A549 (cell line): Measurements from ENCODE around the gene EPB41L4A. TPM values are rescaled to one million over a fixed set of nuclear protein-coding genes. Genes with fewer than 3 reads are reported as not detected.

Source experiments
- ATAC-seq, 2 experiments: fragments of 200-7000 bp in 1 of 2; fragments of >200 bp in 1 of 2; cut with Nextera tagmentation in 1 of 2; cut with Tn5 transposase in 1 of 2; 3 replicates each; pipeline versions ENCODE4 v1.8.0 to v1.9.1; 2018 to 2020; ENCODE audit warnings: mild to moderate bottlenecking in 1 of 2, moderate library complexity in 1 of 2
- CTCF ChIA-PET: fragments of 300-600 bp; sonication (Branson Sonifier 250); formaldehyde crosslinking; extraction: SDS; loops from one replicate; lab custom pipeline; 2021; ENCODE audit warnings: antibody characterized with exemption, inconsistent platforms; lab: Yijun Ruan, JAX
- POLR2A ChIA-PET: fragments of 350-600 bp; formaldehyde crosslinking; extraction: SDS; loops from one replicate; lab custom pipeline; 2021; ENCODE audit warnings: antibody characterized with exemption, inconsistent platforms; lab: Yijun Ruan, JAX
- DNase-seq, 2 experiments: peaks; one replicate each; pipeline versions ENCODE4 v3.0.0 to v3.0.0-alpha.2; 2011 to 2016; ENCODE audit warnings: low read depth in 1 of 2, low spot score in 1 of 2
- FAIRE-seq: peaks from 2 replicates; lab custom pipeline; 2011; peaks lifted over from hg19 to GRCh38; lab: Jason Lieb, UNC
- H3K27ac ChIP-seq, 2 experiments: fragments of >200 bp; sonication (Bioruptor Twin); formaldehyde crosslinking; 3 replicates each; pipeline ENCODE4 v1.5.1; 2016 to 2017
- H3K4me1 ChIP-seq: fragments of >200 bp; sonication (Bioruptor Twin); formaldehyde crosslinking; 3 replicates; pipeline ENCODE4 v1.6.1; 2016
- H3K4me2 ChIP-seq: fragments of >200 bp; sonication (Bioruptor Twin); formaldehyde crosslinking; 3 replicates; pipeline ENCODE4 v1.6.1; 2016
- H3K4me3 ChIP-seq: fragments of >200 bp; sonication (Bioruptor Twin); formaldehyde crosslinking; 3 replicates; pipeline ENCODE4 v1.5.1; 2016
- H3K9me3 ChIP-seq: fragments of >200 bp; sonication (Bioruptor Twin); formaldehyde crosslinking; 3 replicates; pipeline ENCODE4 v1.6.1; 2016
- CEBPB ChIP-seq, 2 experiments: fragments of >200 bp in 1 of 2; sonication (Bioruptor Twin) in 1 of 2; formaldehyde crosslinking in 1 of 2; IDR thresholded peaks; 2 replicates each; pipeline ENCODE4 v1.6.1; 2012 to 2016
- CHD2 ChIP-seq: fragments of 150-350 bp; IDR thresholded peaks from 2 replicates; pipeline ENCODE4 v1.6.1; 2014; ENCODE audit warnings: low read length; ENCODE audit not compliant: partially characterized antibody
- CHD4 ChIP-seq: fragments of 200-600 bp; sonication (generic); IDR thresholded peaks from 2 replicates; pipeline ENCODE4 v1.6.1; 2016; ENCODE audit warnings: antibody characterized with exemption, mild to moderate bottlenecking, borderline replicate concordance
- EHMT2 ChIP-seq: fragments of 200-600 bp; sonication (generic); IDR thresholded peaks from 2 replicates; pipeline ENCODE4 v1.6.1; 2016; ENCODE audit warnings: antibody characterized with exemption, low read depth, mild to moderate bottlenecking, moderate library complexity
- EP300 ChIP-seq, 2 experiments: fragments of >200 bp; sonication (Bioruptor Twin); formaldehyde crosslinking; IDR thresholded peaks; 2 replicates in 1 of 2; 3 replicates in 1 of 2; pipeline ENCODE4 v1.6.1; 2016 to 2017
- ESRRA ChIP-seq: fragments of 150-350 bp; IDR thresholded peaks from 2 replicates; pipeline ENCODE4 v1.6.1; 2014; ENCODE audit warnings: mild to moderate bottlenecking, low read length, borderline replicate concordance
- FOSL2 ChIP-seq, 2 experiments: fragments of 450-650 bp in 1 of 2; fragments of >200 bp in 1 of 2; sonication (Bioruptor Twin) in 1 of 2; formaldehyde crosslinking; IDR thresholded peaks; 2 replicates each; pipeline versions ENCODE4 v1.5.0 to v1.6.1; 2016 to 2020; ENCODE audit warnings: mild to moderate bottlenecking in 1 of 2, moderate library complexity in 1 of 2
- HDAC2 ChIP-seq: fragments of 200-600 bp; sonication (generic); IDR thresholded peaks from 2 replicates; pipeline ENCODE4 v1.6.1; 2016
- HES2 ChIP-seq: fragments of >200 bp; sonication (Bioruptor Twin); formaldehyde crosslinking; IDR thresholded peaks from 2 replicates; pipeline ENCODE4 v1.6.1; 2016
- HEYL ChIP-seq: fragments of 250-450 bp; sonication (Bioruptor Pico); IDR thresholded peaks from 2 replicates; pipeline ENCODE4 v1.8.0; 2021; ENCODE audit warnings: mild to moderate bottlenecking, moderate library complexity
- HMGXB4 ChIP-seq: fragments of 250-450 bp; sonication (Bioruptor Pico); IDR thresholded peaks from 2 replicates; pipeline ENCODE4 v1.5.0; 2021; ENCODE audit warnings: mild to moderate bottlenecking, moderate library complexity, borderline replicate concordance
- HOXA7 ChIP-seq: fragments of 250-450 bp; sonication (Bioruptor Pico); IDR thresholded peaks from 2 replicates; pipeline ENCODE4 v1.5.0; 2020; ENCODE audit warnings: mild to moderate bottlenecking, moderate library complexity
- JUN ChIP-seq, 2 experiments: fragments of >200 bp; sonication (Bioruptor Twin); formaldehyde crosslinking; IDR thresholded peaks; 2 replicates in 1 of 2; 3 replicates in 1 of 2; pipeline ENCODE4 v1.6.1; 2016 to 2017
- KDM1A ChIP-seq: fragments of 200-600 bp; sonication (generic); IDR thresholded peaks from 2 replicates; pipeline ENCODE4 v1.6.1; 2016; ENCODE audit warnings: low read depth, mild to moderate bottlenecking
- MAFK ChIP-seq: fragments of 450-650 bp; IDR thresholded peaks from 2 replicates; pipeline ENCODE4 v1.6.1; 2014; ENCODE audit not compliant: partially characterized antibody
- NPAS2 ChIP-seq: fragments of 250-450 bp; sonication (Bioruptor Pico); IDR thresholded peaks from 2 replicates; pipeline ENCODE4 v1.8.0; 2022; ENCODE audit warnings: mild to moderate bottlenecking, moderate library complexity, borderline replicate concordance
- PHF8 ChIP-seq: fragments of 200-600 bp; sonication (generic); IDR thresholded peaks from 2 replicates; pipeline ENCODE4 v1.6.1; 2016; ENCODE audit warnings: low read depth, mild to moderate bottlenecking, antibody characterized with exemption, moderate library complexity, borderline replicate concordance
- POLR2A ChIP-seq: IDR thresholded peaks from 2 replicates; pipeline ENCODE4 v1.6.1; 2012; ENCODE audit warnings: mild to moderate bottlenecking, low read length
- RCOR1 ChIP-seq: fragments of 150-350 bp; IDR thresholded peaks from 2 replicates; pipeline ENCODE4 v1.6.1; 2014; ENCODE audit warnings: antibody characterized with exemption, low read length, low read depth
- SMC3 ChIP-seq: fragments of >200 bp; sonication (Bioruptor Twin); formaldehyde crosslinking; IDR thresholded peaks from 3 replicates; pipeline ENCODE4 v1.6.1; 2018; ENCODE audit warnings: inconsistent platforms
- SREBF2 ChIP-seq: fragments of 450-650 bp; IDR thresholded peaks from 2 replicates; pipeline ENCODE4 v1.6.1; 2014; ENCODE audit warnings: mild to moderate bottlenecking, moderate library complexity
- TFCP2L1 ChIP-seq: fragments of 250-450 bp; sonication (Bioruptor Pico); IDR thresholded peaks from 2 replicates; pipeline ENCODE4 v1.5.0; 2021; ENCODE audit warnings: mild to moderate bottlenecking
- ZSCAN20 ChIP-seq: fragments of 250-450 bp; sonication (Bioruptor Pico); IDR thresholded peaks from 2 replicates; pipeline ENCODE4 v1.8.0; 2022; ENCODE audit warnings: mild to moderate bottlenecking, moderate library complexity
- WGBS: methylation state at CpG from one replicate; pipeline ENCODE4 v1.1.6; 2017; ENCODE audit errors: missing lambda C conversion rate; 5-methylcytosine and 5-hydroxymethylcytosine counted together
- polyA plus RNA-seq, 4 experiments: library from polyadenylated mRNA; depleted of rRNA in 3 of 4; stranded (reverse); fragments of >200 nt; fragmentation: RNase III in 1 of 4; extraction: RNeasy Plus Mini Kit Qiagen cat#74134 plus additional on column Dnase treatment in 1 of 4; gene quantifications; 2 replicates in 3 of 4; 3 replicates in 1 of 4; pipeline ENCODE4 v1.2.3, GENCODE V29; 2011 to 2017

EPB41L4A gene
- polyA plus RNA-seq, 2 of the 4 experiments (the other 2 are of a cell fraction), result 1.3 to 4.4 TPM

GRCh38 chr5:112159435-112159834, 259.6 kb downstream of the EPB41L4A start (continued):
- TF ChIP-seq CHD2, result no peak
- TF ChIP-seq POLR2A, result no peak
- TF ChIP-seq PHF8, result no peak
- TF ChIP-seq ZSCAN20, result no peak
- no peak for TF ChIP-seq SREBF2
- TF ChIP-seq HES2, result no peak
- TF ChIP-seq KDM1A, result no peak
- TF ChIP-seq SMC3, result no peak

DNA sequence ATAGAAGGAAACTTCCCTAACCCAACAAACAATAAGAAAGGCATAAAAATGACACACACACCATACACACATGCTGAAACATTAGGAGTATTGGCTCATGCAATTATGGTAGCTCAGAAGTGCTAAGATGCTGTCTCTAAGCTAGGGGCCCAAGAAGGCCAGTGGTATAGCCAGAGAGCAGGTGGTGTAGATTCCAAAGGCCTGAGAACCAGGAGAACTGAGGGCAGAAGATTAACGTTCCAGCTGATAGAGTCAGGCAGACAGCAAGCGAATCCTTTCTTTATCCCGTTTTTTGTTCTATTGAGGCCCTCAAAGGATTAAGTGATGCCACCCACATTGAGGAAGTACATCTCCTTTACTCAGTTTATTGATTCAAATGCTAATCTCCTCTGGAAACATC, 262.9 kb downstream of the EPB41L4A start:
- Histone ChIP-seq H3K27ac (no peak overlapping the region), H3K4me2 (no peak overlapping the region), H3K9me3 (no peaks in the 10 kb centered on the region)
- WGBS, result 41% methylated on average over 3 of the region's 3 CpGs
- no peak for FAIRE-seq
- no peak for ATAC-seq
- TF ChIP-seq RCOR1 (no peak), HES2 (no peak), CHD4 (no peak), PHF8 (no peak), TFCP2L1 (CRISPR knock-in tag) (no peak), FOSL2 (IDR thresholded peaks at IDR 0.05) (no peak), FOSL2 (CRISPR knock-in tag; IDR thresholded peaks at IDR 0.05) (no peak), CEBPB (IDR thresholded peaks at IDR 0.05) (no peak), EHMT2 (no peak), JUN (IDR thresholded peaks at IDR 0.05) (no peak), HEYL (no peak), HMGXB4 (CRISPR knock-in tag) (no peak), EP300 (IDR thresholded peaks at IDR 0.05) (no peak), HOXA7 (no peak), ESRRA (no peak), NPAS2 (CRISPR knock-in tag) (no peak)
- TF ChIP-seq, all 56 proteins: peak for 0
- CTCF ChIA-PET, result no interaction called here
- Histone ChIP-seq H3K4me1 (0 out of 3 replicates have a peak, but pooled peaks cover 3% of the 10 kb centered on the region), H3K4me3 (no peak overlapping the region)
- POLR2A ChIA-PET, result no interaction called here
- DNase-seq, result no peak

DNA sequence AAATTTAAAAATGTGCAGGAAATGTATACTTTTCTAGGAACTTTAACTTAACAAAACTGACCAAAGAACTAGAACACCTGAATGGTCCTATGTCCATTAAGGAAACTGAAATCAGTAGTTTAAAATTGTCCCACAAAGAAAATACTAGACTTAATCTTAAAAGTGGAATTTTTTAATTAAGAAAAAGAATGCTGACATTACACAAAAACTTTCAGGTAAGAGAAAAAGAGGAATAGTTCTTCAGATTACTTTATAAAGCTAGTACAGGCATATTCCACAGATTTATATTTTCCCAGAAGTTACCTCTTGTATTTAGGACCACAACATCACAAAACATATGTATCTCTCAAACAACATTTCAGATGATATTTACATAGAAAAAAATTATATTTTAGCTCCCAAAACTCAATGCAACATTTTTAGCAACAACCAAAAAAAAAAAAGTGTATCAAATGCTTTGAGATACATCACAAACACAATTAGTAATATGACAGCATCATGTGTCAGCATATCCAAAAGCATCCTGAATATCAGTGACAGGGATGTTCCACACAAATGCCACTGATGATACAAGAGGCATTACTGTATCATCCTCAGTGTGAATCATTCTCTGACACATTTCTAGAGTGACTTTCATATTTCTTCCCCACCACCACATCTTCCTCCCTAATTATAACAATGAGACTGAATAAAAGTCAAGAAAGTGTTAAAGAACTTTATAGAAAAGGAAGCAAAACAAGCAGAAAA, 264.0 kb downstream of the EPB41L4A start:
- Histone ChIP-seq H3K4me2 (no peak overlapping the region), H3K27ac (no peak overlapping the region), H3K4me1 (0 out of 3 replicates have a peak, but pooled peaks cover under 1% of the 10 kb centered on the region)
- ATAC-seq, result no peak
- CTCF ChIA-PET, result no interaction called here
- TF ChIP-seq MAFK (peak; percentile 51), HDAC2 (no peak)
- TF ChIP-seq, all 56 proteins: peak for 1
- Histone ChIP-seq H3K9me3 (no peaks in the 10 kb centered on the region), H3K4me3 (no peak overlapping the region)
- POLR2A ChIA-PET, result no interaction called here
- DNase-seq (no peak), FAIRE-seq (no peak)
